Activated CD4-positive, alpha-beta T cell treated with anti-CD3 and anti-CD28 coated beads for 24 hours (primary cell): ENCODE data around the gene TGIF1.
"Not testable (repeated sequence)": the region's sequence is repeated elsewhere in the genome, so short reads cannot be mapped to it uniquely, and the experiment has no call there.

Source experiments
- DNase-seq, 2 donors: peaks; one replicate each; pipeline ENCODE4 v3.0.0-alpha.2; 2020; ENCODE audit warnings: low read depth in 2 of 2

The TGIF1 gene

GRCh38 chr18:3450012-3450798 lies at the start of gene TGIF1:
Gene TGIF1, plus strand, starts transcription at chr18:3450172. Its CDS starts 318 bp downstream, at chr18:3450490.
- DNase-seq = peak in 1 of 2 donors; percentile 40

GRCh38 chr18:3400567-3401296 lies 49.2 kb upstream of the TGIF1 start:
- no peak for DNase-seq

- no peak for DNase-seq
These were observed 48.0 kb upstream of the TGIF1 start for GRCh38 chr18:3401669-3402620.

GRCh38 chr18:3402982-3403451 lies 47.0 kb upstream of the TGIF1 start:
- no peak for DNase-seq

GRCh38 chr18:3405713-3406112 lies 44.3 kb upstream of the TGIF1 start:
- DNase-seq = no peak

GRCh38 chr18:3408107-3408506 lies 41.9 kb upstream of the TGIF1 start:
- no peak for DNase-seq

- DNase-seq = no peak
These were observed 40.2 kb upstream of the TGIF1 start for GRCh38 chr18:3409811-3410210.

- no peak for DNase-seq
These were observed 39.7 kb upstream of the TGIF1 start for GRCh38 chr18:3410273-3410672.

- not testable (repeated sequence) for DNase-seq
These were observed 39.1 kb upstream of the TGIF1 start for GRCh38 chr18:3410876-3411275.

- DNase-seq = no peak
These were observed 38.6 kb upstream of the TGIF1 start for GRCh38 chr18:3411327-3411726.

- peak in 1 of 2 donors; percentile 11 for DNase-seq
These were observed 38.1 kb upstream of the TGIF1 start for GRCh38 chr18:3411854-3412268.

- peak; percentile 6 to 28 for DNase-seq
These were observed 37.4 kb upstream of the TGIF1 start for GRCh38 chr18:3412528-3412927.

GRCh38 chr18:3415110-3415509 lies 34.9 kb upstream of the TGIF1 start:
- DNase-seq = no peak

- DNase-seq = no peak
These were observed 31.9 kb upstream of the TGIF1 start for GRCh38 chr18:3418083-3418482.

- no peak for DNase-seq
These were observed 29.1 kb upstream of the TGIF1 start for GRCh38 chr18:3420919-3421279.

GRCh38 chr18:3422905-3423304 lies 27.1 kb upstream of the TGIF1 start:
- DNase-seq = no peak

GRCh38 chr18:3424280-3424890 lies 25.6 kb upstream of the TGIF1 start:
- no peak for DNase-seq

GRCh38 chr18:3425030-3425429 lies 24.9 kb upstream of the TGIF1 start:
- DNase-seq = no peak

- no peak for DNase-seq
These were observed 24.5 kb upstream of the TGIF1 start for GRCh38 chr18:3425446-3425845.

- no peak for DNase-seq
These were observed 23.9 kb upstream of the TGIF1 start for GRCh38 chr18:3426074-3426473.

GRCh38 chr18:3427944-3428343 lies 22.0 kb upstream of the TGIF1 start:
- DNase-seq = no peak
